ENCODE measurements around the gene NDOR1.

DNA sequence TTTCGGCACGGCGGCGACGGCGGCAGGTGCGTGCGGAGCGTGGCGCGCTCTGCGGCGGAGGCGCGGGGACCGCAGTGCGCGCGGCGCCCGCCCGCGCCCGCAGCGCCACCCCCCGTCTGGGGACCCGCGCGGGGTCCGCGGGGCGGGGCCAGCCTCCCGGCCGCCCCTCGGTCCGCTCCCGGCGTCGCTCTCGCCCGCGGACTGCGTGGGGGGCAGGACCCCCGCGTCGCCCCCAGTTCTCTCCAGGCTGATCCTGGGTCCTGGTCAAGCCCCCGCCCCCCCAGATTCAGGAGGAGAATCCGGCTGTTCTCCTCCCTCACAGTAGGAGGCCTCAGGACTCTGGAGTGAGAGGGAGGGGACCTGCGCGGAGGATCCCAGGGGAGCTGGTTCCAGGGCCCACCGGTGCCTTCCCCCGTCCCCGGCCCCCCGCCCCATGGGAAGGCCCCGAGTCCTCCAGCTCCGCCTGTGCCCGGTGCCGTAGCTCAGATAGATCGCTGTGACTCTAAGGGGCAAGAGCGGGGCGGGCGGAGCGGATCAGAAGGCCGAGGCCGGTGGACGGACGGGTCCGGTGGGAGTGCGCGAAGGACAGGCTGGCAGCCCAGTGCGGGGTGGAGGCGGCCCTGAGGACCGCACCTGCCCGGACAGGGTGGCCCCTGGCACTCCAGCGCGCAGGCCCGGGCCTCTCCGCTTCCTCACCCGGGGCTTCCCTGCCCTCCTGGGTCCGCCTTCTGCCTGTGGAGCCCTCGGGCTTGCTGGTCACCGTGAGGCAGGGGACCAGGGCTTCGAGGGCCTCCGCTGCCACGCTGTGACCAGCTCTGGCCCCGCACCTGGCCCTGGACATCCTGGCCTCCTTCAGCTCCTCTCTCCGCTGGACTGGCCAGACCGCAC is 16.9 kb downstream of the NDOR1 start, which contains the start of gene RNF208:
- TF ChIP-seq, protein P1, sequence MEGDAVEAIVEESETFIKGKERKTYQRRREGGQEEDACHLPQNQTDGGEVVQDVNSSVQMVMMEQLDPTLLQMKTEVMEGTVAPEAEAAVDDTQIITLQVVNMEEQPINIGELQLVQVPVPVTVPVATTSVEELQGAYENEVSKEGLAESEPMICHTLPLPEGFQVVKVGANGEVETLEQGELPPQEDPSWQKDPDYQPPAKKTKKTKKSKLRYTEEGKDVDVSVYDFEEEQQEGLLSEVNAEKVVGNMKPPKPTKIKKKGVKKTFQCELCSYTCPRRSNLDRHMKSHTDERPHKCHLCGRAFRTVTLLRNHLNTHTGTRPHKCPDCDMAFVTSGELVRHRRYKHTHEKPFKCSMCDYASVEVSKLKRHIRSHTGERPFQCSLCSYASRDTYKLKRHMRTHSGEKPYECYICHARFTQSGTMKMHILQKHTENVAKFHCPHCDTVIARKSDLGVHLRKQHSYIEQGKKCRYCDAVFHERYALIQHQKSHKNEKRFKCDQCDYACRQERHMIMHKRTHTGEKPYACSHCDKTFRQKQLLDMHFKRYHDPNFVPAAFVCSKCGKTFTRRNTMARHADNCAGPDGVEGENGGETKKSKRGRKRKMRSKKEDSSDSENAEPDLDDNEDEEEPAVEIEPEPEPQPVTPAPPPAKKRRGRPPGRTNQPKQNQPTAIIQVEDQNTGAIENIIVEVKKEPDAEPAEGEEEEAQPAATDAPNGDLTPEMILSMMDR (IDR thresholded peaks at IDR 0.05; ENCODE audit: low read depth, low read length), result no peak
- TF ChIP-seq EZH2phosphoT487 (IDR thresholded peaks at IDR 0.05; ENCODE audit: low read depth), result no peak
